ENCODE results near the gene MACROH2A2.

MACROH2A2 gene

DNA sequence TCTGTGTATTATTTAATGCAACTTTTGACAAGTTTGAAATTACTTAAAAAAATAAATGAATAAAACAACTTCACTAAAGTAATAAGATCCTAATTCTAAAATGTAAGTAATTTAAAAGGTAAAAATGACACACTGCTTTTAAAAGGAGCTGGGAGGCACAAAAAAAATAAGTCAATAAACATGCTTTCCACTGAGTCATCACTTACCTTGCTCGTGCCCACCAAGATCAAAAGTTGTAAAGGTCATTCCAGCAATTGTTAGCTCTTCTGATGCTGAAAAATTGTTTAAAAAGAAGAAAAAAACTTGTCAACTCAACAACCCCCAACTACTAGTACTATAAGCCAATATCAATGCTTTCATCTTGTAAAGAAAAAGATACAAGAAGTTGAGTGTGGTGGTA is 108.2 kb downstream of the MACROH2A2 start:
- DNase-seq (ENCODE audit: low spot score), result no peak

Data from GM03348 (cell line).